Measurements from ENCODE around the gene RAB4A. TPM values are rescaled to one million over a fixed set of nuclear protein-coding genes. Genes with fewer than 3 reads are reported as not detected.

Gene RAB4A
- total and polyA plus RNA-seq, 2 of the 13 experiments (the other 11 are each of a cell fraction or from before 2014, with no cell fraction given), result 56.0 to 80.1 TPM

DNA sequence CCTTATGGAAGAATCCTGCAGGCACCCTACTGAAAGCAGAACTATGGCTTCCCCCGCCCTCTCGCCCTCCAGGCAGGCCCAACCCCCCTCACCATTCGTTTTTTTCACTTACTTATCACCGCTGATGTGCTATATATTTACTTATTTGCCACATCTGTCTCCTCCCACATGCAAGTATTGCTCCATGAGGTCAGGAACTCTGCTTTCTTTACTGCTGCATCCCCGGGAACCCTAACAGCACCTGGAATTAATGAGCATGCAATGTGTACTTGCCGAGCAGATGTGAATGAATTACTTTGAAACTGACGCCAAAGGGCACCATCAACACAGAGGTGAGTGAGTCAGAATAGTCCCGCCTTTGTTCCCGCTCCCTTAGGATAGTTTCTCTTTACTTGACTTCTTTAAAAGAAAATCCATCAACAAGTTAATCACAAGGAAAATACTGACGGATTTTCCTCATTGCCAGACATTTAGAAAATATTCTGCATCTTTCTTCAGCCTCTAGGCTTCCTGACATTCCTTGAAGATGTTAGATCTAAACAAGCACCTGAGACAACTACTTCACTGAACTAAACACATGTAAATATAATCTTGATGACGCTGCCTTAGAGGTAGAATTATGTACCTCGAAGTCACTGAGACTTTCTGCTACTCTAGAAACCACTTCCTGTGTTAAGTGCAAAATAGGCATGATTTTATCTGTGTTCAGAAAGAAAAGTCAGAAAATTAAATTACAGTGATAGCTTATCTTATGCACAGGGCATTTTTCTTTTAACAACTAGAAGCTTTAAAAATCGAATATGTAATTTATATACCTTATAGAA is 17.5 kb upstream of the RAB4A start (continued):
- TF ChIP-seq, protein P1, sequence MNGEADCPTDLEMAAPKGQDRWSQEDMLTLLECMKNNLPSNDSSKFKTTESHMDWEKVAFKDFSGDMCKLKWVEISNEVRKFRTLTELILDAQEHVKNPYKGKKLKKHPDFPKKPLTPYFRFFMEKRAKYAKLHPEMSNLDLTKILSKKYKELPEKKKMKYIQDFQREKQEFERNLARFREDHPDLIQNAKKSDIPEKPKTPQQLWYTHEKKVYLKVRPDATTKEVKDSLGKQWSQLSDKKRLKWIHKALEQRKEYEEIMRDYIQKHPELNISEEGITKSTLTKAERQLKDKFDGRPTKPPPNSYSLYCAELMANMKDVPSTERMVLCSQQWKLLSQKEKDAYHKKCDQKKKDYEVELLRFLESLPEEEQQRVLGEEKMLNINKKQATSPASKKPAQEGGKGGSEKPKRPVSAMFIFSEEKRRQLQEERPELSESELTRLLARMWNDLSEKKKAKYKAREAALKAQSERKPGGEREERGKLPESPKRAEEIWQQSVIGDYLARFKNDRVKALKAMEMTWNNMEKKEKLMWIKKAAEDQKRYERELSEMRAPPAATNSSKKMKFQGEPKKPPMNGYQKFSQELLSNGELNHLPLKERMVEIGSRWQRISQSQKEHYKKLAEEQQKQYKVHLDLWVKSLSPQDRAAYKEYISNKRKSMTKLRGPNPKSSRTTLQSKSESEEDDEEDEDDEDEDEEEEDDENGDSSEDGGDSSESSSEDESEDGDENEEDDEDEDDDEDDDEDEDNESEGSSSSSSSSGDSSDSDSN (CRISPR knock-in tag; IDR thresholded peaks at IDR 0.05), result no peak
- TF ChIP-seq ZNF530 (CRISPR knock-in tag; IDR thresholded peaks at IDR 0.05; ENCODE audit: low read depth) (no peak), NR2F6 (IDR thresholded peaks at IDR 0.05) (peak; percentile 78), NR2F6 (CRISPR knock-in tag; IDR thresholded peaks at IDR 0.05) (peak; percentile 47; the same call in 1 of the 2 replicates), REXO4 (CRISPR knock-in tag; IDR thresholded peaks at IDR 0.05; ENCODE audit: borderline replicate concordance) (no peak), TBL1XR1 (IDR thresholded peaks at IDR 0.05; ENCODE audit: borderline replicate concordance, low read length, partially characterized antibody) (no peak), ZNF747 (CRISPR knock-in tag; IDR thresholded peaks at IDR 0.05; ENCODE audit: borderline replicate concordance) (no peak), TEAD3 (CRISPR knock-in tag; optimal IDR thresholded peaks at IDR 0.05; ENCODE audit: borderline replicate concordance) (peak; percentile 51), ZNF615 (CRISPR knock-in tag; IDR thresholded peaks at IDR 0.05; ENCODE audit: borderline replicate concordance) (no peak), CREB1 (IDR thresholded peaks at IDR 0.05) (no peak), CREB1 (CRISPR knock-in tag; IDR thresholded peaks at IDR 0.05) (no peak), GZF1 (CRISPR knock-in tag; IDR thresholded peaks at IDR 0.05) (no peak), MAZ (IDR thresholded peaks at IDR 0.05; ENCODE audit: borderline replicate concordance, low read depth, low read length) (no peak), MAZ (CRISPR knock-in tag; IDR thresholded peaks at IDR 0.05; ENCODE audit: low read depth) (no peak), JUNB (CRISPR knock-in tag; IDR thresholded peaks at IDR 0.05; ENCODE audit: borderline replicate concordance) (no peak), GABPB1 (CRISPR knock-in tag; IDR thresholded peaks at IDR 0.05) (no peak), SALL1 (CRISPR knock-in tag; IDR thresholded peaks at IDR 0.05) (0 out of 2 replicates have a peak, but pooled peaks have one; percentile 5)
- TF ChIP-seq, protein P2, sequence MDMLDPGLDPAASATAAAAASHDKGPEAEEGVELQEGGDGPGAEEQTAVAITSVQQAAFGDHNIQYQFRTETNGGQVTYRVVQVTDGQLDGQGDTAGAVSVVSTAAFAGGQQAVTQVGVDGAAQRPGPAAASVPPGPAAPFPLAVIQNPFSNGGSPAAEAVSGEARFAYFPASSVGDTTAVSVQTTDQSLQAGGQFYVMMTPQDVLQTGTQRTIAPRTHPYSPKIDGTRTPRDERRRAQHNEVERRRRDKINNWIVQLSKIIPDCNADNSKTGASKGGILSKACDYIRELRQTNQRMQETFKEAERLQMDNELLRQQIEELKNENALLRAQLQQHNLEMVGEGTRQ (IDR thresholded peaks at IDR 0.05; ENCODE audit: low read depth, low read length), result no peak
- TF ChIP-seq, protein P2 (CRISPR knock-in tag; IDR thresholded peaks at IDR 0.05; ENCODE audit: borderline replicate concordance), result no peak
- TF ChIP-seq, protein P3, sequence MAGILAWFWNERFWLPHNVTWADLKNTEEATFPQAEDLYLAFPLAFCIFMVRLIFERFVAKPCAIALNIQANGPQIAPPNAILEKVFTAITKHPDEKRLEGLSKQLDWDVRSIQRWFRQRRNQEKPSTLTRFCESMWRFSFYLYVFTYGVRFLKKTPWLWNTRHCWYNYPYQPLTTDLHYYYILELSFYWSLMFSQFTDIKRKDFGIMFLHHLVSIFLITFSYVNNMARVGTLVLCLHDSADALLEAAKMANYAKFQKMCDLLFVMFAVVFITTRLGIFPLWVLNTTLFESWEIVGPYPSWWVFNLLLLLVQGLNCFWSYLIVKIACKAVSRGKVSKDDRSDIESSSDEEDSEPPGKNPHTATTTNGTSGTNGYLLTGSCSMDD (CRISPR knock-in tag; IDR thresholded peaks at IDR 0.05), result no peak
- TF ChIP-seq, protein P4, sequence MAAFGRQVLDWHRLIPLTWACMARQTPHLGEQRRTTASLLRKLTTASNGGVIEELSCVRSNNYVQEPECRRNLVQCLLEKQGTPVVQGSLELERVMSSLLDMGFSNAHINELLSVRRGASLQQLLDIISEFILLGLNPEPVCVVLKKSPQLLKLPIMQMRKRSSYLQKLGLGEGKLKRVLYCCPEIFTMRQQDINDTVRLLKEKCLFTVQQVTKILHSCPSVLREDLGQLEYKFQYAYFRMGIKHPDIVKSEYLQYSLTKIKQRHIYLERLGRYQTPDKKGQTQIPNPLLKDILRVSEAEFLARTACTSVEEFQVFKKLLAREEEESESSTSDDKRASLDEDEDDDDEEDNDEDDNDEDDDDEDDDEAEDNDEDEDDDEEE (CRISPR knock-in tag; IDR thresholded peaks at IDR 0.05), result no peak
- TF ChIP-seq, protein P5, sequence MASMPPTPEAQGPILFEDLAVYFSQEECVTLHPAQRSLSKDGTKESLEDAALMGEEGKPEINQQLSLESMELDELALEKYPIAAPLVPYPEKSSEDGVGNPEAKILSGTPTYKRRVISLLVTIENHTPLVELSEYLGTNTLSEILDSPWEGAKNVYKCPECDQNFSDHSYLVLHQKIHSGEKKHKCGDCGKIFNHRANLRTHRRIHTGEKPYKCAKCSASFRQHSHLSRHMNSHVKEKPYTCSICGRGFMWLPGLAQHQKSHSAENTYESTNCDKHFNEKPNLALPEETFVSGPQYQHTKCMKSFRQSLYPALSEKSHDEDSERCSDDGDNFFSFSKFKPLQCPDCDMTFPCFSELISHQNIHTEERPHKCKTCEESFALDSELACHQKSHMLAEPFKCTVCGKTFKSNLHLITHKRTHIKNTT (CRISPR knock-in tag; IDR thresholded peaks at IDR 0.05), result no peak

Measured in HepG2 (cell line).